HG03175 (cell line): ENCODE results near the gene NKX2-8.
"Not testable (repeated sequence)": the region's sequence is repeated elsewhere in the genome, so short reads cannot be mapped to it uniquely, and the experiment has no call there.

Source experiments
- ATAC-seq: cut with Tn5 transposase; IDR thresholded peaks from one replicate; pipeline ENCODE4 v1.9.1; 2021; ENCODE audit warnings: mild to moderate bottlenecking, moderate library complexity; ENCODE audit not compliant: unreplicated experiment

The NKX2-8 gene

DNA sequence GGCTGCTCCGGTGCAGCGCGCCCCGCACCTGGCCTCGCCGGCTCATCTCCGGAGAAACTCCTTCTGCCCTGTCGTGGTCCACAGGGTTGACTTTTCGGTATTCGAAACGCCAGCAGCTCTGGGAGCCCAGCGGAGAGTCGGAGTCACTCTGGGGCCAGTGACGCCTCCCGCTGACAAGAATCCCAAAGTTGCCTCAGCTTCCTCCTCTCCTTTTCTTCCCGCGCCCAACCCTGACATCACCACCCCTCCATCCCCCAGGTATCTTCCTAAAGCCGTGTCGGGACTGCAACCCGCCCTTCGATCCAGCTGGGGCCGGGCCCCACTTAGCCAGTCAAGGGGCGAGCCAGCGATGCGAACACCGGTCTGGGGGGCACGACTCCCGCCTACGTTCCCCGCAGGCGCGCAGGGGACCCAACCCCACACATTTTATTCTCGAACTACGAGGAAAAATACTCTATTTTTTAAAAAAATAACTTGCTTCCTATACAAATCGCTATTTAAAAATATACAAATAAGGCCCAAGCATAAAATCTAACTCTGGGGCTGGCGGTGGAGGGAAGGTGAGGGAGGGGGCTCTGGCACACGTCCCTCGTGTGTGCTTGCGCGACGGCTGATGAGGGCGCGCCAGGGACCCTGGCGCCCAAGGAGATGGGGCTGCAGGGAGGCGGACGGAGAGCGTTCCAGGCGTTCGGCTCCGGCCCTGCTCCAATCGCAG is 2.1 kb downstream of the NKX2-8 start:
- no peak for ATAC-seq

- no peak for ATAC-seq
These were observed 2.8 kb downstream of the NKX2-8 start for GRCh38 chr14:36579573-36580140.

- ATAC-seq: no peak
These were observed 3.3 kb downstream of the NKX2-8 start for GRCh38 chr14:36579001-36579555.

GRCh38 chr14:36570065-36570464 is 12.3 kb downstream of the NKX2-8 start:
- no peak for ATAC-seq

DNA sequence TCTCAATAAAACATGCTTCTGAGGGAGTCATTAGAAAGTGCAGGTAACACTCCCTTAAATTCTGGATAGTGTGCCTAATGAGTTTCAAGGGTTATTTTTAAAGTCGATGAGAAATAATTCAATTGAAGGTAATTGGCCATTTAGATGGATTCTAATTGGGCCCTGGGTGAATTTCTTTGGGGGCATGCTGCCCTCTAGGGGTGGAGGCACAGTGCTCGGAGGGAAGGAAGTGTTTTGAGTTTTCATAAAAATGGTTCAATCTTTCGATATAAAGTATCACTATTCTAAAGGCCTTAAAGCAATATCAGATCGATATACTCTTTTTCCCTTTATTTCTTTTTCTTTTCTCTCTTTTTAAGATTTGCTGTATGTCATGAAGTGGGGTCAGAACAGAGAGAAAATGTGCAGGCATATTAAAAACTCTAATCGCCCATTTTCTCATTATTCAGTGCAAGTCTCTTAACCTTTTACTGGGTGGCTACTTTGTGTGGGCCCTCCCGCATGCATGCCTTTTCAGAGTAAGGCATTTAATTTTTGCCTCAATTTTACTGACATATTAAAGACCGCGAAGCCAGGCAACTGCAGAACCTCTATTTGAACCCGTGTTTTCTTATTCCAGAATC is 25.5 kb downstream of the NKX2-8 start:
- no peak for ATAC-seq

DNA sequence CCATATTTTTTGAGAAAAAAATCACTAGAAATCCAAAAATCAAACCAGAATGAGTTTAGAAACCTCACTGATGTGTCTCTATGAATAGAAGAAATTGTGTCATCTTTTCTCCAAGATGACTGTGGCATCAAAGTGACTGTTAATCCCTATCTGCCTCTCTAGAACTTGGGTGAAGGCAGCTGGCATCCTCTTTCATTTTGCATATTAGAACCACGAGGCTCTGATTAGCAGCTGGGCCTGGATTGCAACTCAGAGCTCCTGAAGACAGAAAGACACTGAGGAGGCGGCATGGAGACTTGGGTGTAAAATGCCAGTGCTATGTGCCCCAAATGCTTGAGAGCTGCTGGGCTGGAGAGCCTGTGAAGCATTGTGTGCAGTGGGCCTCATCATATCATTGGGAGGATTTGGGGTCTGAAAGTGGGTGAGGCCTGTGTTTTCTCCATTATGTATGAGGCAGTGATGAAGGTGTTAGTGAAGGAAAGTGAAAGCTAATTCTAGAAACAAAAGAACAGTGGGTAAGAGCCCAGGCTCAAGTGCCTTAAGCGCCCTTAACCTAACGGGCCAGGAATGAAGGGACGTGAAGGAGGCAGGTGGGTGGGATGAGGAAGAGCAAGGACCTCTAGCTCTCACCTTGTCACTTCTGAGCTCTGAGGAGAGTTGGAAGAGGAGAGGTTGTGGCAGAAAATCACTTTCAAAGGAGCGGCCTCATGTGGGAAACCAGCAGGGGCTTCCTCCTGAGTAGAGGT is 26.2 kb downstream of the NKX2-8 start:
- no peak for ATAC-seq

- peak; percentile 73 for ATAC-seq
These were observed 28.7 kb downstream of the NKX2-8 start for GRCh38 chr14:36553656-36554260.

GRCh38 chr14:36550899-36551298 is 31.5 kb downstream of the NKX2-8 start:
- ATAC-seq: no peak

DNA sequence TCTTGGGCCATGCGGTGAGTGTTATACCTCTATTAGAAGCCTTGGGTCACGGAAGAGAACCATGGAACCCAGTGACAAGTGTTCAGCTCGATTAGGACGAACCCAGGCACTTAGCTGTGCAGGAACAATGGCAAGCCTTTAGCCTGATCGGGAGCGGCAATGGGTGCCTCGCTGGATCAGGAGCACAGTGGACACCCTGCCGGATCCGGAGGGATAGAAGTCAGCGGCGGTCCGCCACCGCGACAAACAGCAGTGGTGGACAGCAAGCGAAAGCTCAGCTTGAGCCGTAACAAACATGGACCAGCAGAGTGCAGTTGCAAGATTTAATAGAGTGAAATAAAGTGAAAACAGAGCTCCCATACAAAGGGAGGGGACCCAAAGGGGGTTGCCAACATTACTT is 38.1 kb downstream of the NKX2-8 start:
- not testable (repeated sequence) for ATAC-seq

DNA sequence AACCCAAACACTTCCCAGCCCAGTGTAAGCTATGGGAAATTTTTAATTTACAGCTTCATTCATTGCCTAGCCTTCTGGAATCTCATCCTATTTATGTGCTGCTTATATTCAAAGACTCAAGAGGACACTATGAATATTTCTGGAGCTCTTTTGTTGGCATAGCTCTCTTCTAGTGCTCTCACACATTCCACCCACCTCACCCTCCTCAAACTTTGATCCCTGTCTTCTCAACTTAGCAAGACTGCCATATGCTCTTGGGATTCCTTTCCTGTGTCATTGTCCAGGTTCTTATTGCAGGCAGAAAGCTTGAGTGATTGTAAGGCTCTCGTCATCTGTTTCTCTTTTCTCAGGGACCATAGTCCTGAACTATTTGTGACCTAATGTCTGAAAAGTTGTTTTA is 44.4 kb downstream of the NKX2-8 start:
- ATAC-seq: no peak
